B cell (primary cell): ENCODE measurements around the gene BACH2. TPM values are rescaled to one million over a fixed set of nuclear protein-coding genes. Genes with fewer than 3 reads are reported as not detected.

Experiments
- ATAC-seq: fragments of 200-7000 bp; cut with Tn5 transposase; one replicate; pipeline ENCODE4 v1.10.0; 2021; ENCODE audit warnings: low read depth, mild to moderate bottlenecking, moderate number of reproducible peaks, moderate library complexity
- CTCF ChIA-PET: fragments of 350-600 bp; sonication (Branson Sonifier 250); formaldehyde crosslinking; loops from one replicate; lab custom pipeline; 2021; ENCODE audit warnings: antibody characterized with exemption, inconsistent platforms; lab: Charles Lee
- POLR2A ChIA-PET: fragments of 350-600 bp; sonication (Branson Sonifier 250); formaldehyde crosslinking; loops from one replicate; lab custom pipeline; 2021; ENCODE audit warnings: antibody characterized with exemption; lab: Charles Lee
- DNase-seq: peaks from one replicate; pipeline ENCODE4 v3.0.0; 2013
- H2AFZ ChIP-seq: 2 replicates; pipeline ENCODE4 v1.6.1; 2012; ENCODE audit warnings: mild to moderate bottlenecking, low read depth, low read length; ENCODE audit not compliant: insufficient read depth, poor library complexity, severe bottlenecking
- H3K27ac ChIP-seq, 2 donors: 1 replicate in 1 of 2; 2 replicates in 1 of 2; pipeline ENCODE4 v1.5.1; 2012 to 2013; ENCODE audit warnings: low read length in 2 of 2, mild to moderate bottlenecking in 2 of 2, moderate library complexity in 1 of 2
- H3K27me3 ChIP-seq, 4 experiments: fragments of 200-600 bp in 1 of 4; sonication (generic) in 1 of 4; replicated peaks in 1 of 4; 1 replicate in 2 of 4; 2 replicates in 2 of 4; pipeline versions ENCODE4 v1.6.1 to v1.7.0; 2013 to 2016; ENCODE audit warnings: low read length in 3 of 4, mild to moderate bottlenecking in 2 of 4, mixed read lengths in 1 of 4, moderate library complexity in 1 of 4; ENCODE audit not compliant: insufficient read depth in 4 of 4, control insufficient read depth in 3 of 4; ENCODE audit errors: control extremely low read depth in 1 of 4
- H3K36me3 ChIP-seq, 2 experiments: replicated peaks in 1 of 2; 1 replicate in 1 of 2; 2 replicates in 1 of 2; pipeline versions ENCODE4 v1.6.1 to v1.7.1; 2013; ENCODE audit warnings: low read length in 1 of 2; ENCODE audit not compliant: insufficient read depth in 2 of 2, control insufficient read depth in 1 of 2; ENCODE audit errors: control extremely low read depth in 1 of 2, extremely low read depth in 1 of 2
- H3K4me1 ChIP-seq, 2 donors: fragments of 200-600 bp in 1 of 2; sonication (generic) in 1 of 2; 1 replicate in 1 of 2; 2 replicates in 1 of 2; pipeline versions ENCODE4 v1.5.1 to v1.6.1; 2013 to 2017; ENCODE audit warnings: low read length in 2 of 2; ENCODE audit not compliant: control insufficient read depth in 2 of 2, insufficient read depth in 2 of 2
- H3K4me2 ChIP-seq: replicated peaks from 2 replicates; pipeline ENCODE3; 2012; ENCODE audit warnings: mild to moderate bottlenecking, low read depth, low read length; ENCODE audit not compliant: poor library complexity, severe bottlenecking
- H3K4me3 ChIP-seq, 5 experiments: fragments of 200-600 bp in 1 of 5; sonication (generic) in 1 of 5; 1 replicate in 3 of 5; 2 replicates in 2 of 5; pipeline versions ENCODE4 v1.5.1 to v1.7.0; 2011 to 2016; ENCODE audit warnings: low read length in 4 of 5, mild to moderate bottlenecking in 4 of 5, low read depth in 2 of 5, control low read depth in 1 of 5, moderate library complexity in 1 of 5; ENCODE audit not compliant: insufficient read depth in 1 of 5; ENCODE audit errors: control extremely low read depth in 1 of 5, extremely low read depth in 1 of 5
- H3K79me2 ChIP-seq: fragments of 200-600 bp; sonication (generic); one replicate; pipeline ENCODE4 v1.6.0; 2016; ENCODE audit warnings: low read length; ENCODE audit not compliant: control insufficient read depth, insufficient read depth
- H3K9ac ChIP-seq: fragments of 200-600 bp; sonication (generic); 2 replicates; pipeline ENCODE4 v1.6.1; 2017; ENCODE audit warnings: mild to moderate bottlenecking, low read length, moderate library complexity
- H3K9me3 ChIP-seq, 3 donors: one replicate each; pipeline versions ENCODE4 v1.6.1 to v1.7.1; 2013; ENCODE audit warnings: low read length in 2 of 3; ENCODE audit not compliant: control insufficient read depth in 2 of 3, insufficient read depth in 1 of 3; ENCODE audit errors: control extremely low read depth in 1 of 3
- H4K20me1 ChIP-seq: 2 replicates; pipeline ENCODE4 v1.6.0; 2012; ENCODE audit warnings: mild to moderate bottlenecking, low read length; ENCODE audit not compliant: insufficient read depth, control insufficient read depth, poor library complexity, severe bottlenecking
- H3K27ac Mint-ChIP-seq: one replicate; pipeline ENCODE4 v1.8.0; 2021; ENCODE audit warnings: mixed read lengths
- H3K27me3 Mint-ChIP-seq: one replicate; pipeline ENCODE4 v1.8.0; 2021; ENCODE audit warnings: mixed read lengths
- H3K4me1 Mint-ChIP-seq: one replicate; pipeline ENCODE4 v1.8.0; 2021; ENCODE audit warnings: mixed read lengths
- H3K4me3 Mint-ChIP-seq: one replicate; pipeline ENCODE4 v1.8.0; 2021; ENCODE audit warnings: mixed read lengths
- H3K9me3 Mint-ChIP-seq: one replicate; pipeline ENCODE4 v1.8.0; 2022; ENCODE audit warnings: mixed read lengths; ENCODE audit not compliant: insufficient read depth
- EZH2 ChIP-seq: IDR thresholded peaks from 2 replicates; pipeline ENCODE4 v1.6.1; 2012; ENCODE audit warnings: borderline replicate concordance, low read depth, mild to moderate bottlenecking, moderate library complexity, low read length; ENCODE audit not compliant: insufficient read depth, poor library complexity, severe bottlenecking
- WGBS: methylation state at CpG from one replicate; pipeline ENCODE4 v1.1.5; 2013; ENCODE audit warnings: missing lambda C conversion rate; ENCODE audit not compliant: insufficient coverage; 5-methylcytosine and 5-hydroxymethylcytosine counted together
- intact Hi-C: fragments of 100-400 bp; cut with micrococcal nuclease; formaldehyde crosslinking; loops from one replicate; pipeline ENCODE4 v1.10.0; 2022
- polyA plus RNA-seq: library from polyadenylated mRNA; depleted of rRNA; stranded (reverse); fragments of >200 nt; gene quantifications from 2 replicates; pipeline ENCODE4 v1.2.3, GENCODE V29; 2012
- total RNA-seq, 2 donors: library from RNA; stranded (reverse); fragments of 120-200 nt in 1 of 2; gene quantifications; 1 replicate in 1 of 2; 2 replicates in 1 of 2; pipeline versions ENCODE4 v1.2.3 to v1.2.4, GENCODE V29; 2013 to 2022
- TF ChIP-seq, protein P1 (sequence below): fragments of 200-600 bp; IDR thresholded peaks from one replicate; pipeline ENCODE4 v1.8.0; 2022; ENCODE audit warnings: antibody characterized with exemption, mild to moderate bottlenecking

BACH2 gene
- total and polyA plus RNA-seq, 2 donors (not counting 1 experiment from before 2014, with no cell fraction given): 41.1 to 235 TPM

DNA sequence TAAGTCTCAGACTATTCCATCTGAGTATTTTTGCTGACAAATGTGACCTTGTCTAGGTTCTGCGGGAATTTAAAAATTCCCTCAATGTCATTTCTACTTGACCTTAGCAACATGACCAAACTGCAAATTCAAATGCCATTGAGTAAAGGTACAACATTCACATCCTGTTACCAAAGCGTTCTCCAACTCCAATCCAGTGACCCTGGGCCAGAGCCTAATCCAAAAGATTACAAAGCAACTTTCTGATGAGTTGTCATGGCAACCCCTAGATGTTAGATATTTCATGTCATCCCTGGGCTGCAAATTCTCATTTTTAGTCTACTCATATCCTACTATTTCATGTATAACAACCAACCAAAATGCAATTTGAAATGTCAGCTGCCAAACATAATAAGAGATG lies 65.3 kb downstream of the BACH2 start:
- CTCF ChIA-PET: no interaction called here
- Histone ChIP-seq H3K4me2 (no peak overlapping the region), H3K4me3 (no peak overlapping the region), H3K79me2 (peaks cover 100% of the 10 kb centered on the region), H3K27me3 (no peaks in the 10 kb centered on the region), H3K9me3 (no peaks in the 10 kb centered on the region), H3K27ac (peak overlapping the region in 1 of 2 donors; percentile 63), H3K4me1 (peaks cover 42 to 46% of the 10 kb centered on the region in 2 donors), H4K20me1 (peaks cover 84% of the 10 kb centered on the region), H3K36me3 (peaks cover 1 to 39% of the 10 kb centered on the region in 2 experiments), H2AFZ (no peak overlapping the region), H3K9ac (no peak overlapping the region)
- no peak for ATAC-seq
- POLR2A ChIA-PET: no interaction called here
- no peak overlapping the region for H3K4me3 Mint-ChIP-seq
- H3K27me3 Mint-ChIP-seq: no peaks in the 10 kb centered on the region
- no peak for TF ChIP-seq EZH2
- TF ChIP-seq, protein P1, sequence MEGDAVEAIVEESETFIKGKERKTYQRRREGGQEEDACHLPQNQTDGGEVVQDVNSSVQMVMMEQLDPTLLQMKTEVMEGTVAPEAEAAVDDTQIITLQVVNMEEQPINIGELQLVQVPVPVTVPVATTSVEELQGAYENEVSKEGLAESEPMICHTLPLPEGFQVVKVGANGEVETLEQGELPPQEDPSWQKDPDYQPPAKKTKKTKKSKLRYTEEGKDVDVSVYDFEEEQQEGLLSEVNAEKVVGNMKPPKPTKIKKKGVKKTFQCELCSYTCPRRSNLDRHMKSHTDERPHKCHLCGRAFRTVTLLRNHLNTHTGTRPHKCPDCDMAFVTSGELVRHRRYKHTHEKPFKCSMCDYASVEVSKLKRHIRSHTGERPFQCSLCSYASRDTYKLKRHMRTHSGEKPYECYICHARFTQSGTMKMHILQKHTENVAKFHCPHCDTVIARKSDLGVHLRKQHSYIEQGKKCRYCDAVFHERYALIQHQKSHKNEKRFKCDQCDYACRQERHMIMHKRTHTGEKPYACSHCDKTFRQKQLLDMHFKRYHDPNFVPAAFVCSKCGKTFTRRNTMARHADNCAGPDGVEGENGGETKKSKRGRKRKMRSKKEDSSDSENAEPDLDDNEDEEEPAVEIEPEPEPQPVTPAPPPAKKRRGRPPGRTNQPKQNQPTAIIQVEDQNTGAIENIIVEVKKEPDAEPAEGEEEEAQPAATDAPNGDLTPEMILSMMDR: no peak
- no peak for DNase-seq
- H3K4me1 Mint-ChIP-seq: peaks cover 69% of the 10 kb centered on the region
- intact Hi-C loops: no loop called here
- WGBS: 94% methylated on average over 2 of the region's 2 CpGs
- H3K9me3 Mint-ChIP-seq: no peaks in the 10 kb centered on the region
- H3K27ac Mint-ChIP-seq: peak overlapping the region; percentile 33

- peaks cover 100% of the 10 kb centered on the region for H3K79me2 ChIP-seq
- H3K4me3 ChIP-seq: no peak overlapping the region
- no peak overlapping the region for H3K4me2 ChIP-seq
- H2AFZ ChIP-seq: no peak overlapping the region
- peak overlapping the region in 1 of 2 donors; percentile 63 for H3K27ac ChIP-seq
- peaks cover 1 to 41% of the 10 kb centered on the region in 2 experiments for H3K36me3 ChIP-seq
- ChIA-PET POLR2A (no interaction called here), CTCF (interaction anchor here (1.1 kb wide), 1 partner anchor 290 kb away, joined by 4 read pairs; no protein-coding TSS in a partner anchor)
- H3K27me3 ChIP-seq: no peaks in the 10 kb centered on the region
- DNase-seq: no peak
- H4K20me1 ChIP-seq: peaks cover 84% of the 10 kb centered on the region
- no peak overlapping the region for H3K9ac ChIP-seq
- no peaks in the 10 kb centered on the region for H3K9me3 Mint-ChIP-seq
- H3K9me3 ChIP-seq: no peaks in the 10 kb centered on the region
- TF ChIP-seq EZH2: no peak
- TF ChIP-seq, protein P1: no peak
- no CpG with 5 or more reads among the region's 3 CpGs for WGBS
- no peak for ATAC-seq
- no peaks in the 10 kb centered on the region for H3K27me3 Mint-ChIP-seq
- H3K27ac Mint-ChIP-seq: peak overlapping the region; percentile 70
- peaks cover 36 to 40% of the 10 kb centered on the region in 2 donors for H3K4me1 ChIP-seq
- intact Hi-C loops: no loop called here
- H3K4me3 Mint-ChIP-seq: no peak overlapping the region
- peaks cover 70% of the 10 kb centered on the region for H3K4me1 Mint-ChIP-seq
Observed at GRCh38 chr6:90230548-90231215, 66.0 kb downstream of the BACH2 start.
